Left renal cortex interstitium (tissue), 4 donors: ENCODE data around the gene MED29. TPM values are rescaled to one million over a fixed set of nuclear protein-coding genes. Genes with fewer than 3 reads are reported as not detected.
A peak's percentile ranks its signal among the peaks of the same experiment; 100 is the strongest.

Source experiments
- DNase-seq, 4 donors: peaks; one replicate each; pipeline ENCODE4 v3.0.0-alpha.2; 2013; ENCODE audit warnings: low read depth in 4 of 4, low spot score in 2 of 4, missing footprints in 1 of 4
- polyA plus RNA-seq, 4 donors: library from polyadenylated mRNA; unstranded; fragments of 120-200 nt; gene quantifications; one replicate each; pipeline ENCODE4 v1.2.1, GENCODE V29; 2013; ENCODE audit not compliant: insufficient read length in 4 of 4

Gene MED29
- polyA plus RNA-seq, 4 donors, result 38.4 to 44.9 (median 40.8) TPM

DNA sequence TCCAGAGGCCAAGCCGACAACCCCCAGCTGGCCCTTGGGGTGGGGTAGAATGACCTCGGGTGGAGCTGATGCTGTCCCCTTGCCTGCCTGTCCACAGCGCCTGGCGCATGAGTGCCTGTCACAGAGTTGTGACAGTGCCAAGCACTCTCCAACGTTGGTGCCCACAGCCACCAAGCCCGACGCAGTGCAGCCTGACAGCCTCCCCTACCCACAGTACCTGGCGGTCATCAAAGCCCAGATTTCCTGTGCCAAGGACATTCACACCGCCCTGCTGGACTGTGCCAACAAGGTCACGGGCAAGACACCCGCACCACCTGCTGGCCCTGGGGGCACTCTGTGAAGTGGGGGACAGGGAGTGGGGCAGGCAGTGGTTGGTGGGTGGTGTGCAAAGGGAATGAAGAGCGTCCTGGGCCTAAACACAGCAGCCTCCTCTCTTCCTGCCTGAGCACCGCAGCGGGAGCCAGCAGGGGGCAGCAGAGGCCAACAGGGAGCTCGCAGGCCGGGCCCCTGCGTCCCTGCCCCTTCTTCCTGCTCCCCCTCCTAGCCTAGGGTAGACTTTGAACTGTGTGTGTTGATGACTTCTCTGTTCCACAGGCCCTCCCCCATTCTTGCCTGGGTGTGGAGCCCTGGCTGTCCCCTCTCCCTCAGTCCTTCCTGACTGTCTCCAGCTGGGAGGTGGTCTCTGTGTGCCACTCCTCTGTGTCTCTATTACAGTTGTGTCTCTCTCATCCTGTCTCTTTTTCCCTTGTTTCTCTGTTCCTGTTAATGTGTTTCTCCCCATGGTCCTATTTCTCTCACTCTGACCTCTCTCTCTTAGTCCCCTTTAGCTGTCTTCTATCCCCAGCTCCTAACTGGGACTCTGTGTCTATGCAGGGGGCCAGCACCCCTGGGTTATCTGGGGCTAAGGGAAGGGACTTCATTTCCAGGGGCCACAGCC is 6.5 kb downstream of the MED29 start:
- DNase-seq, result no peak

DNA sequence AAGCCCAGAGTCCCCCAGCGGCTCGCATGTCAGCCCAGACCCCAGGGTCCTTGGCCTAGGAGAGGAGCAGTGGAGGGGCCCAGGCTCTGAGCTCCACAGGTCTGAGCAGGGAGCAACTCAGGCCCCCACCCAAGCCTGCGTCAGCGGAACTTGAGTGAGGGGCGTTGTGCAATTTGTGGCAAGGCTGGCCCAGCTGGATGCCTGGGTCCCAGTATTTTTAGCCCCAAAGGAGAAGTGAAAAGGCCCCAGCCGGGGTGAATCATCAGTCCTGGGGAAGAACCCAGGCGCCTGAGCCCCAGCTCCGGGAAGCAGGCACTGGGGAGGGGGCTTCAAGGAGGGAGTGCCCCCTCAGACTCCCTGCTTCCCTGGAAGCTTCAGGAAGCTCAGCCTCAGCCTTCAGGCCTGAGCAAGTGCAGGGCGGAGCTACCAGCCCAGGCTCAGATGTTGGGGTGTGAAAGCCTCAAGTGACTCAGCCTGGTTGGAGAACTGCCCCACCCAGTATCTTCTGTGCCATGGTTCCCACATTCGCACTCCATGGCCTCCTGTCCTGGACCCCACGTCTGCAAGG is 7.2 kb downstream of the MED29 start:
- DNase-seq, result no peak

DNA sequence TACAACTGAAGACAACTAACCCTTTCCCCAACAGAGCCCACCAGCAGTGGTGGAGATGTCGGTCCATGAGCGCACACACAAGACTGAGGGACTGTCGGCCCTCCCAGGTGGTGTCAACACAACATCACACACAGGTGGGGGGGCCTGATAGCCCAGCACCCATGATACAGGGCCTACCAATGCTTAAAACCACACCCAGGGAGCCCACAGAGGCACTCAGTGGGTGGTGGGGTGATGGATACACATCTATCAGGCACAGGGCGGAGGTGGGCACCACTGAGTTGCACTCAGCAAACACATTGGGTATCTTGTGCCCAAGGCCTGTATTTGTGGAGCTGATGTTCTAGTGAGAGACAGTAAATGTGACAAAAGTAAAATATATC is 8.5 kb downstream of the MED29 start:
- DNase-seq, result no peak

DNA sequence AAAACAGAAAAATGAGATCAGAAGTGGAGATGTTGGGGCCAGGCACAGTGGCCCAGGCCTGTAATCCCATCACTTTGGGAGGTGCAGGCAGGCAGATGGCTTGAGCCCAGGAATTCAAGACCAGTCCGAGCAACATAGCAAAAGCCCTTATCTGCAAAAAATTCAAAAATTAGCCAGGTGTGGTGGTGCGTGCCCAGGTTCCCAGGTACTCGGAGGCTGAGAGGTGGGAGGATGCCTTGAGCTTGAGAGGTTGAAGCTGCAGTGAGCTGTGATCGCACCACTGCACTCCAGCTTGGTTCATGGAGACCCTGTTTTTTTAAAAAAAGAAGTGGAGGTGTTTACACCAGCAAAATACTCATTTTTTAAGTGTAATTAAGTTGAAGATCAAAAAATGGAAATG is 8.9 kb downstream of the MED29 start:
- no peak for DNase-seq

DNA sequence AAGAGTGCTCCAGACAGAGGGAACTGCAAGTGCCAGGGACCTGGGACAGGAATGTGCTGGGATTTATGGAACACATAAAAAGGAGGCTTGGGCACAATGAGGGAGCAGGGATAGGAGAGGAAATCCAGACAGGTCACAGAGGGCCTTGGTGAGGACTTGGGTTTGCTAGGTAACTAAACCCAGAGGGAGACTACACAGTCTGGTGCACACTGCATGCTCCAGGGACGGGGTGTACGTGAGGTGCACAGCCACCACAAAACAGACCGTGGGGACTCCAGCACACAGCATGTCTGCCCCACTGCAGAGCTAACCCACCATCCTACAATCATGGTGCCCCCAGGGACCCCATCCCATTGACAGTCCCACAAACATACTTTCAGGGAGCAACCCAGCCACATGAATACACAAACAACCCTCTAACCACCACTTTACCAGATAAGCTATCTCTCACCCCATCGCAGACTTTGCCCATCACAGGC is 9.9 kb downstream of the MED29 start:
- no peak for DNase-seq

DNA sequence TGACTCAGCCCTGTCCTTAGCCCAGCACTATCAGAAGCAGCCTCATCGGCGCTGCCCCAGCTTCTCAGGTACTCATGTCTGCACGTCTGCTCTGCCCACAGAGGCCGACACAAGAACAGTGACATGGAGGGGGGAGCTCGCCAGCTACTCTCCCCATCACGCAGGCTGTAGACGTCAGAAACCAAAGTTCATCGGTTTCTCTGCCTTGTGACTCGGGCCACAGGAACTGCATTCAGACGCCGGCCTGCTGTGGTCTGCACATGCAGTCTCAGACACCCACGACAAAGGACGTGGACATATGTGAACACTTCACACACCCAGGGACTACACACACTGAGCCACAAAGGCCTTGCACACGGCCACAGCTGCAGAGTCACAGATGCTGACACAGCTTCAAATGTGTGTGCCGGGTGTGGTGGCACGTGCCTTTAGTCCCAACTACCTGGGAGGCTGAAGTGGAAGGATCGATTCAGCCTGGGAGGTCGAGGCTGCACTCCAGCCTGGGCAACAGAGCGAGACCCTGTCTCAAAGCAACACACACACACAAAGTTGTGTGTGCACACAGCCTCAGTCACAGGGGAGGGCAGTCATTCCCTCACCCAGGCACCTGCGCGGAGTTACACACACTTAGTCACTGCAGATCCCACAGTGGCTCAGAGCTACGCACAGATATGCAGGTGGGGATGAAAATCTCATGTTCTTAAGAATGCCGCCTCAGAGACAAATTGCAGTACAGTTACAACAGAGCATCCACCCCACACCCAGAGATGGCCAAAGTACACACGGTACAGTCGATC is 10.6 kb downstream of the MED29 start:
- DNase-seq, result no peak

DNA sequence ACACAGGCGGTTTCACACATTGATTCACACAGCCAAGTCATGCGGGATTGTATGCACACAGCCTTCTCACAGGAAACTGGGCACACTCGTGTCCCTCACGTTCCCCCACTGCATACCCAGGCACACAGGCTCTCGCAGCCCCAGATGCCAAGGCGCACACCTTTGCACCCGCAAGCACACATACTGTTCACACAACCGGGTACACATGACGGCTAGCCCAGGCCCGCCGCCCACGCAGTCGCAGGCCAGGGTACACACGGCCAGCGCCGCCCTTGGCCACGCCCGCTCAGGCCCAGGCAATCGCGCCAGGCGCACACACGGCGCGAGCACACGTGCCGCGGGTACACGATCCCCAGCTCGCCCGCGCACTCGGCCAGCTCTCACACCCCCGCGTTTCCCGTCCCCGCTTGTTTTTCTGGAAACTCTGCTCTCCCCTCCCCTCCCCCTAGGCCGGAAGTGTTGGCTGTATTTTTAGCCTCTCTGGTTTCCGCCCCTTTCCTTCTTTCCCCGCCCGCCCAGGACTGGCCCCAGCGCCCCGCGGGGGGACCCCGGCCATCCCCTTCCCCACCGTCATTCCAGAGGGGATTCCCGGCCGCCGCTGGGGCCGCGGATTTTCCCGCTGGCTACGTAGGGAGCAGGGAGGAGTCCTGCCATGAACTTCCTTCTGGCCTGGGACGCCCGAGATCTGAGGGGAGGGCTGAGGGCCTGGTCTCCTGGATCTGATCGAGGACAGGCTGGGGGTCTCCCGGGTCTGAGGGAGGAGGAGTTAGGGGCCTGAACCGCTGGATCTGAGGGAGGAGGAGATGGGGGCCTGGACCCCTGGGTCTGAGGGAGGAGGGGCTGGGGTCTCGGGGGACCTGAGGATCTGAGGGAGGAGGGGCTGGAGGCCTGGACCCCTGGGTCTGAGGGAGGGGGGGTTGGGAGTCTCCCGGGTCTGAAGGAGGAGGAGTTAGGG is 11.4 kb downstream of the MED29 start:
- peak in 3 of 4 donors; percentile 83 to 91 (median 84) for DNase-seq

DNA sequence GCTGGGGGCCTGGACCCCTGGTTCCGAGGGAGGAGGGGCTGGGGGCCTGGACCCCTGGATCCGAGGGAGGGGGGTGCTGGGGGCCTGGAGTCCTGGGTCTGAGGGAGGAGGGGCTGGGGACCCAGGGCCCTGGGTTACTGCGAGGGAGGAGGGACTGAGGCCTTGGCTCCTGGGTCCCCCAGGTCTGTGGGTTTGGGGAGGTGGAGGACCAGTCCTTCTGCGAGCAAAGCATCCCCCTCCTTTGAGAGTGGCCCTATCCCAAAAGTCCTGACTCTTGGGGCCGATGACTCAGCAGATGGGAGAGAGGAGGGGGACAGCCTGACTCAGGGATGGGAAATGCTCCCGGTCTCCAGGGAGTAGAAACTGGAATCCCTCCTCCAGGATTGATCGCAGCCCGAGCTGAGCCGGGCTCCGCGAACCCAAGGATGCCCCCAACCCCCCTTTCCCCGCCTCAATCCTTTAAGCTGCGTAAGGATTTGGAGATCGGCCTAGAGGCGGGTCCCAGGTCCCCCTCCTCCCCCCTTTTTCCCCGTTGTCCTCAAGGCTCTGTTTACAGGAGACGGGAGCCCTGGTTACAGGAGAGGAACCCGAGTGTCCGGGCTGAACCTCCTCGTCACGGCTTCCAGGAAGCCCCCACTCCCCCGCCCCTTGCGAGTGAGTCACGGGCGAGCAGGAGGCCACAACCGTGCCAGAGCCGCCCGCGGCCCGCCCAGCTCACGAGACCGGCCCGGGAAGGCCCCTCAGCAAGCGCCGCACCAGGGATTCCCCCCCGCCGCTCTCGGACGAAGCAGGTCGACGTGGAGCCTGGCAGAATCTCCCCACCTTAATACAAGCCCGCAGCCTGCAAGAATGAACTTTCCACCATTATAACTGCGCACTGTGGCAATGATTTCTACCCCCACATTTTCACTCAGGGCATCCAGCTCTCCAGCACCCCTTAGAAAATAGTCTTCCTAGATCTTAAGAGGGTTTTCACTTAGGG is 12.4 kb downstream of the MED29 start:
- peak in 3 of 4 donors; percentile 79 to 84 (median 82) for DNase-seq

DNA sequence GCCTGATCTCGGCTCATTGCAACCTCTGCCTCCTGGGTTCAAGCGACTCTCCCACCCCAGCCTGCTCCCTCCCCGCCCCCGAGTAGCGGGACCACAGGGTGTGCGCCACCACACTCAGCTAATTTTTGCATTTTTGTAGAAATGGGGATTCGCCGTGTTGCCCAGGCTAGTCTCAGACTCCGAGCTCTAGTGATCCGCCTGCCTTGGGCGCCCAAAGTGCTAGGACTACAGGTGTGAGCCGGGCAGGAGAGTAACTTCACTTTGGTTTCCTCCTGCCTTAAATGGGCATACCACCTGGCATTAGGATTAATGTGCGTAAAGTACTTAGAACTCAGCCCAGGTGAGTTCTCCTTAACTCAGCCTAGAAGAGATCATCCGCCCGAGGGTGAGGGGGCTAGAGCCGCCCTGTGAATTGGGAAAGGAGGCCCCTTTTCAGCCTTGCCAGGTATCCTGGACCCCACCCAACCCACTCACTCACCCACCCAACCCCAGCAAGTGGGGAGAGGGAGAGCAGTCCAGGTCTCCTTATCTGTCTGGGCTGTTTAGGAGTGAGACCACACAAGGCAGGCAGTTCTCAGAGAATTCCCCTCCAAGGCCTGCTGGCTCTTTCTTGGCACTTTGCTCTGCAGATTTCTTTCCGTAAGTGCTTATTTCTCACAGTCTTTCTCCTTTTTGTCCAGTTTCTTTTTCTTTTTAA is 14.2 kb downstream of the MED29 start:
- no peak for DNase-seq

DNA sequence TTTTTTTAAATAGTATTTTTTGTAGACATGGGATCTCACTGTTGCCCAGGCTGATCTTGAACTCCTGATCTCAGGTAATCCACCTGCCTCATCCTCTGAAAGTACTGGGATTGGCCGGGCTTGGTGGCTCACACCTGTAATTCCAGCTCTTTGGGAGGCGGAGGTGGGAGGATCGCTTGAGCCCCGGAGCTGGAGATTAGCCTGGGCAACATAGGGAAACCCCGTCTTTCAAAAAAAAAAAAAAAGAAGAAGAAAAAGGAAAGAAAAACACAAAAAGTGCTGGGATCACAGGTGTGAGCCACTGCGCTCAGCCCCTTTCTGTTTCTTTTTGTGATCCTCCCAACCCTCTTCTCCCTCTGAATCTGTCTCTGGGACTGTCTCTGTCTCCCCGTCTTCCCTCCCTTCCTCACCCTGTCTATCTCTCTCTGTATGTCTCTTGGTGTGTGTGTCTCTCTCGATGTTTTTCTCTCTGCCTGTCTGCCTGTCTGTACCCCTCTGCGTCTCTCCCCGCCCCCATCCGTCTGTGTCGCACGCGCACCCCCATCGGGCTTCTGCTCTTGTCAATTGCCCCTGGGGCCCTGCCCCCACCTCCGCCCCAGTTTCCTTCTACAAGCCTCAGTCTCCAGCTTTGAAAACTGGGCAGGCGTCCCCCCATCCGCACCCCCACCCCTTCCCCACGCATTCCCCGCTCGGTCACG is 14.9 kb downstream of the MED29 start:
- DNase-seq, result no peak

DNA sequence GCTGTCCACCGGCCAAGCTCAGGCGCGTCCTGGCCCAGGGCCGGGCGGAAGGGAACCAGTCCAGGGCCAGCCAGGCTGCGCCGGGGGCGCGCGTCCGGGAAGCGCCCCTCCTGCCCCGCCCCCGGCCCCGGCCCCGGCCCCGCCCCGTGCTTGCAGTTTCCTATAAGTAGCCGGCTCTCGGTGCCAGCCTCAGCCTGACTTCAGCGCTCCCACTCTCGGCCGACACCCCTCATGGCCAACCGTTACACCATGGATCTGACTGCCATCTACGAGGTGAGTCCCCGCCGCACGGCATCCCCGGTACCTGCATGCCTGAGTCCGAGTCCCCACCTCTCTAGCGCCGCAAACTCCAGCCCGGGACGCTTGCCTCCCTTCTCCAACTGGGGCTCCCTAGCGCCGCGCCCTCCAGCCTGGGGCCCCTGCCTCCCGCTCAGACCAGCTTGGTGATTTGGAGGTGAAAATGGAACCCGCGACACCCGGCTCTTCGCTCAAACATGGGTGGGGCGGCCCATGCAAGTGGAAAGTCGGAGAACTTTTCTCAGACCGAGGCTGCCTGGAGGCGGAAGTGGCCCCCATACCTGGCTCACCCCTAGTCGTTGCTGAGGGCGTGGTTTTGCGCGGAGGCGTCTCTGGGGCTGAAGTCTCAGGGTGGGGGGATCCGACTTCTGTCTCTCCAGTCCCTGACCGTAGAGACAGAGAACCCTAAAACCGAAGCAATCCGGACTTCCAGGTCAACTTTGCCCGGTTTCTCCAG is 15.7 kb downstream of the MED29 start, which contains the start of gene ZFP36:
TSS of gene ZFP36 (plus strand) at position 192 of the 754 bp plus-strand sequence. CDS start at position 250, 58 bp downstream.
- no peak for DNase-seq

DNA sequence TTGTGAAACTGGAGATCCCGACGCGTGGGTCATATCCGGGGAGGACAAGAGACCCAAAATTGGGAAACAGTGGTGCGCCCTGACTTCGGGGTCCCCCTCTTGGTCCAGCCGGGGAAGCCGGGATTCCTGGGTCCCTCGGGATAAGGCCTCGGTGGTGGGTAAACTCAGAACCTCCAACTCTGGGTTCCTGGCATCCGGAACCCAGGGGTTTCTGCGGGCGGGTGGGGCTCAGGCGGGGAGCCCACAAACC is 16.2 kb downstream of the MED29 start:
- no peak for DNase-seq

DNA sequence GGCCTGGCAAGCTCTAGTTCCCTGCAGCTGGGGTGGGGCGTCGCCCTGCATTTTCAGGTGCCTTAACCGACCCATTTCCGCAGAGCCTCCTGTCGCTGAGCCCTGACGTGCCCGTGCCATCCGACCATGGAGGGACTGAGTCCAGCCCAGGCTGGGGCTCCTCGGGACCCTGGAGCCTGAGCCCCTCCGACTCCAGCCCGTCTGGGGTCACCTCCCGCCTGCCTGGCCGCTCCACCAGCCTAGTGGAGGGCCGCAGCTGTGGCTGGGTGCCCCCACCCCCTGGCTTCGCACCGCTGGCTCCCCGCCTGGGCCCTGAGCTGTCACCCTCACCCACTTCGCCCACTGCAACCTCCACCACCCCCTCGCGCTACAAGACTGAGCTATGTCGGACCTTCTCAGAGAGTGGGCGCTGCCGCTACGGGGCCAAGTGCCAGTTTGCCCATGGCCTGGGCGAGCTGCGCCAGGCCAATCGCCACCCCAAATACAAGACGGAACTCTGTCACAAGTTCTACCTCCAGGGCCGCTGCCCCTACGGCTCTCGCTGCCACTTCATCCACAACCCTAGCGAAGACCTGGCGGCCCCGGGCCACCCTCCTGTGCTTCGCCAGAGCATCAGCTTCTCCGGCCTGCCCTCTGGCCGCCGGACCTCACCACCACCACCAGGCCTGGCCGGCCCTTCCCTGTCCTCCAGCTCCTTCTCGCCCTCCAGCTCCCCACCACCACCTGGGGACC is 16.6 kb downstream of the MED29 start:
- no peak for DNase-seq

DNA sequence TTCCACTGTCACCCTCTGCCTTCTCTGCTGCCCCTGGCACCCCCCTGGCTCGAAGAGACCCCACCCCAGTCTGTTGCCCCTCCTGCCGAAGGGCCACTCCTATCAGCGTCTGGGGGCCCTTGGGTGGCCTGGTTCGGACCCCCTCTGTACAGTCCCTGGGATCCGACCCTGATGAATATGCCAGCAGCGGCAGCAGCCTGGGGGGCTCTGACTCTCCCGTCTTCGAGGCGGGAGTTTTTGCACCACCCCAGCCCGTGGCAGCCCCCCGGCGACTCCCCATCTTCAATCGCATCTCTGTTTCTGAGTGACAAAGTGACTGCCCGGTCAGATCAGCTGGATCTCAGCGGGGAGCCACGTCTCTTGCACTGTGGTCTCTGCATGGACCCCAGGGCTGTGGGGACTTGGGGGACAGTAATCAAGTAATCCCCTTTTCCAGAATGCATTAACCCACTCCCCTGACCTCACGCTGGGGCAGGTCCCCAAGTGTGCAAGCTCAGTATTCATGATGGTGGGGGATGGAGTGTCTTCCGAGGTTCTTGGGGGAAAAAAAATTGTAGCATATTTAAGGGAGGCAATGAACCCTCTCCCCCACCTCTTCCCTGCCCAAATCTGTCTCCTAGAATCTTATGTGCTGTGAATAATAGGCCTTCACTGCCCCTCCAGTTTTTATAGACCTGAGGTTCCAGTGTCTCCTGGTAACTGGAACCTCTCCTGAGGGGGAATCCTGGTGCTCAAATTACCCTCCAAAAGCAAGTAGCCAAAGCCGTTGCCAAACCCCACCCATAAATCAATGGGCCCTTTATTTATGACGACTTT is 17.4 kb downstream of the MED29 start:
- no peak for DNase-seq

DNA sequence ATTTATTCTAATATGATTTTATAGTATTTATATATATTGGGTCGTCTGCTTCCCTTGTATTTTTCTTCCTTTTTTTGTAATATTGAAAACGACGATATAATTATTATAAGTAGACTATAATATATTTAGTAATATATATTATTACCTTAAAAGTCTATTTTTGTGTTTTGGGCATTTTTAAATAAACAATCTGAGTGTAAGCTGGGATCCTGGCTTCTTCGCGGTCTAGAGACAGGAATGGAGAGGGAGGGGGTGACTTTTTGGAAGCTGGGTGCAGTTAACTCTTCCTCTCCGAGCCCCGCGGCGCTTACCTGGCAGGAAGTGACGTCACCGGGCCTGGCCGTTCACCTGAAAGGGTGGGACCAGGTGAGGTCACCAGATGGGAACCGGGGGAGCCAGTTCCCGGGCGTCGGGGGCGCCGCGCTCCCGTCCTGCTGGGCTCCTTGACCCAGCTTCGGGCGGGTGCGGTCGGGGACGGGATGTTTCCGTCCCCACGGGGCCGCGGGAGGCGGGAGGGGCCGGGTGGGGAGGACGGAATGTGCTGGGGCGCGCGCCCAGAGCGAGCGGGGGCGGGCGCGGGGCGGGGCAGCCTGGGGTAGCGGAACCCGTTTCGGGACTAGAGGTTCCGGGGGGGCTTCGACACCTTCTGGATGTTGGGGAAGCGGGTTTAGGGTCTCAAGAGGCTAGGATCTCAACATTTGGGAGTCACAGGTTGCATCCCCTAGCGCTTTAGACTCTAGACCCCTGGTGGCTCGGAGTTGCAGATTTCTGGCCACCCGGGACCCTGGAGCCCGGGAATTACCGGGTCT is 18.2 kb downstream of the MED29 start:
- DNase-seq, result no peak
